ENCODE results near the gene IKZF1.

IKZF1 gene

DNA sequence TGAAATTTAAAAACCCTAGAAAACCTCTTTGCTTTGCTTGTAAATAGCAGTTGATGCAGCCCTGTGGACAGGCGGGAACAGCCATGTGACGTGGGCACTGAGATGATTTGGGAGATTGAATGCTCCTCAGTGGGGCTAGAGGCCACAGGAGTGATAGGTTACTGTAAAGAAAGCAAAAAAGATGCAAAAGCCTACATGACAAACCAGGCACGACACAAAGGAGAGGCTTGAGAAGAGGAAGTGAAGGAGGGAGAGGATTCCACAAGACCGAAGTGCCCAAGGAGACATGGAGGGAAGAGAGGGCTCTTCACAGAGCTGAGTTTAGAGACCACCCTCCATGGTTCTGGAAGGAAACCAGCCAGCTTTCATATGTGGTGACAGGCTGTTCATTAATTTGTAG, 25.7 kb downstream of the IKZF1 start:
- TF ChIP-seq, protein P1, sequence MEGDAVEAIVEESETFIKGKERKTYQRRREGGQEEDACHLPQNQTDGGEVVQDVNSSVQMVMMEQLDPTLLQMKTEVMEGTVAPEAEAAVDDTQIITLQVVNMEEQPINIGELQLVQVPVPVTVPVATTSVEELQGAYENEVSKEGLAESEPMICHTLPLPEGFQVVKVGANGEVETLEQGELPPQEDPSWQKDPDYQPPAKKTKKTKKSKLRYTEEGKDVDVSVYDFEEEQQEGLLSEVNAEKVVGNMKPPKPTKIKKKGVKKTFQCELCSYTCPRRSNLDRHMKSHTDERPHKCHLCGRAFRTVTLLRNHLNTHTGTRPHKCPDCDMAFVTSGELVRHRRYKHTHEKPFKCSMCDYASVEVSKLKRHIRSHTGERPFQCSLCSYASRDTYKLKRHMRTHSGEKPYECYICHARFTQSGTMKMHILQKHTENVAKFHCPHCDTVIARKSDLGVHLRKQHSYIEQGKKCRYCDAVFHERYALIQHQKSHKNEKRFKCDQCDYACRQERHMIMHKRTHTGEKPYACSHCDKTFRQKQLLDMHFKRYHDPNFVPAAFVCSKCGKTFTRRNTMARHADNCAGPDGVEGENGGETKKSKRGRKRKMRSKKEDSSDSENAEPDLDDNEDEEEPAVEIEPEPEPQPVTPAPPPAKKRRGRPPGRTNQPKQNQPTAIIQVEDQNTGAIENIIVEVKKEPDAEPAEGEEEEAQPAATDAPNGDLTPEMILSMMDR (IDR thresholded peaks at IDR 0.05; ENCODE audit: low read depth, low read length): no peak
- H3K27ac ChIP-seq: no peak overlapping the region
- no peaks in the 10 kb centered on the region for H3K27me3 ChIP-seq (ENCODE audit: insufficient read depth, low read depth, severe bottlenecking)
- H3K9me3 ChIP-seq (ENCODE audit: severe bottlenecking): no peaks in the 10 kb centered on the region
- no peak for DNase-seq
- H3K4me3 ChIP-seq (ENCODE audit: low read depth, low read length): no peak overlapping the region
- no peaks in the 10 kb centered on the region for H3K36me3 ChIP-seq

DNA sequence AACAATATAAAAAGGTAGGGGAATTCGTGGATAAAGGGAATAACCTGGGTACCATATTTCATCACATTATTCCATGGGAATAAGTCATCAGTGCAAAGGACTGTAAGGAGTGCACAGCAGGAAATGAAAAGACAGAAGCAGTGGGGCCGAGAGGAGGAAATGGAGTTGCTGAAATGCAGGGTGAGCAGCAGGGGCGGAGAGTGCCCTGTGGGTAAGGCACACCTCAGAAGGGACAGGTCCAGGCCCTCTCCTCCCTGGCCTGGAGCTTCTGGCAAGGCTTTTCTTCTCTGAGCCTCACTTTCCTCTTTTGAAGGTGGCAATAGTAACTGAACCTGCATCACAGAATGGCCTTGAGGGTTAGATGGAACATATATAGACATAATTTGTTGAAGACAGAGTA, 26.2 kb downstream of the IKZF1 start:
- DNase-seq: no peak
- TF ChIP-seq, protein P1 (IDR thresholded peaks at IDR 0.05; ENCODE audit: low read depth, low read length): no peak
- Histone ChIP-seq H3K9me3 (ENCODE audit: severe bottlenecking) (no peaks in the 10 kb centered on the region), H3K27ac (no peak overlapping the region), H3K4me3 (ENCODE audit: low read depth, low read length) (no peak overlapping the region), H3K36me3 (no peaks in the 10 kb centered on the region), H3K27me3 (ENCODE audit: insufficient read depth, low read depth, severe bottlenecking) (no peaks in the 10 kb centered on the region)

DNA sequence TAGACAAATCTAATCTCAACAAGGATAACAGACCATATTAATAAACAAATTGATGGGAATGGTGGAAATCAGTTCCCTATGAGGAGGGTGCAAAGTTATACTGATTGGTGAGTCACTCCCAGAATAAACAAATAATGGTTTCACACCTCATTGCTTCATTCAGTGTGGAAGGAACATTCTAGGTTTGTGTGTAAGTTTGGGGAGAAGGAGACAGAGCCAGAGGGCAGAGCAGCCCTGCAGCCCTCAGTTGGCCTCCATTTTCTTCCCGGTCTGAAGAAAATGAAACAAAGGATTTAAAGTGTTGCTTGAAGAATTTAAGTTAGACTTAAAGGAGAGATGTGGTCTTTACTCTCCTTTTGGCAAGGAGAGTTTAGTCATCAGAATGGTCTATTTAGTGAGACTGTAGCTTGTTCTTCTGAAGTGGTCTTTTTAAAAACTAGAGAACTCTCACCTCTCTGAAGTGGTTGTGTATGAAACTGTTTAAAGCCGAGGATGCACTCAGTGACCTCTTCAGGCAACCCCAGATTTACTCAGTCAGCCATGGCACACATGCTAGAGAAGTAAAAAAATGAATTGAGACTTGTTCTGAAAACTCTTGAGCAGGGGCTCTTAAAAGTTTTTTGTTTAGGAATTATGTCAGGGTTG, 27.2 kb downstream of the IKZF1 start:
- H3K27me3 ChIP-seq (ENCODE audit: insufficient read depth, low read depth, severe bottlenecking): no peaks in the 10 kb centered on the region
- no peak for DNase-seq
- no peaks in the 10 kb centered on the region for H3K36me3 ChIP-seq

DNA sequence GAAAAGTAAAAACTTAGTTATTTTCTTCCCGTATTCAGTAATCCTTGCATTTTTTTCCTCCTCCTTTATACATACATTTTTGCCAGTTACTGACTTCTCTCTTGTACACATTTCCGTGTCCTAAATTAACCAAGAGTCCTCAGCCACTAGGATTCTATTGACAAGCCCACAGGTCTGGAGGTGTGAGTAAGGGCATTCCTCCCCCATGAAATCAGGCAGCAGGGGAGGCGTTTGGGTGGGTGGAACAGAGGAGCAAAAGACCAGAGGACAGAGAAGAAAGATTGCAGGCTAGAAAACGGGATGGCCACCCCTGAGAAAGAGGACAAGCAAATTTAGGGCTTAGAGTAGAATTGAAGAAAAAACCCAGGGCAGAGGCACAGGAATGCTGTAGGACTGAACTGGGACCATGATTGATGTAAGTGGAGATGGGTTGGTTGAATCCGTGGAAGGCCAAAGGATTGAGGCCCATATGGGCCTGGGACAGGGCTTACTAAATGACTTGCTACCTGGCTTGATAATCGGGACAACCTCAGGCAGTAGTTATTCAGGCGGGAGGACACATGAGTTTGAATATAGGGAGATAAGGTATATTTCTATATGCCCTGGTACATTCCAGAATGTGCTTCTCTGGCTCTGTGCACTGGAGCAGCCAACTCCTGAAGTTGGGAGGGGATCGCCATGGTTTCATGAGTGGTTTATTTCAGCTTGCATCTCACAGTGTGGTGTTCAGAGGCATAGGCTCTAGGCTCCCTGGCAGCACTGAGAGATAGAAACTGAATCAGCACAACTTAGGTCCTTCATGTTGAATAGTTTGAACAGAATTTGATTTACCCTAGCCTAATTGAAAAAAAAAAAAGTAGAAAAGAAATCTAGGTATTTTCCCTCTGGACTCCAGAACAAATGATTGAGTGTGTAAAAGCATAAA, 28.0 kb downstream of the IKZF1 start:
- Histone ChIP-seq H3K4me3 (ENCODE audit: low read depth, low read length) (no peak overlapping the region), H3K27me3 (ENCODE audit: insufficient read depth, low read depth, severe bottlenecking) (no peaks in the 10 kb centered on the region), H3K36me3 (no peaks in the 10 kb centered on the region), H3K9me3 (ENCODE audit: severe bottlenecking) (no peaks in the 10 kb centered on the region), H3K27ac (no peak overlapping the region)
- TF ChIP-seq, protein P1 (IDR thresholded peaks at IDR 0.05; ENCODE audit: low read depth, low read length): no peak
- DNase-seq: no peak

More for the DNA sequence above, 27.2 kb downstream of the IKZF1 start:
- H3K27ac ChIP-seq: no peak overlapping the region
- TF ChIP-seq, protein P1 (IDR thresholded peaks at IDR 0.05; ENCODE audit: low read depth, low read length): no peak
- no peaks in the 10 kb centered on the region for H3K9me3 ChIP-seq (ENCODE audit: severe bottlenecking)
- no peak overlapping the region for H3K4me3 ChIP-seq (ENCODE audit: low read depth, low read length)

DNA sequence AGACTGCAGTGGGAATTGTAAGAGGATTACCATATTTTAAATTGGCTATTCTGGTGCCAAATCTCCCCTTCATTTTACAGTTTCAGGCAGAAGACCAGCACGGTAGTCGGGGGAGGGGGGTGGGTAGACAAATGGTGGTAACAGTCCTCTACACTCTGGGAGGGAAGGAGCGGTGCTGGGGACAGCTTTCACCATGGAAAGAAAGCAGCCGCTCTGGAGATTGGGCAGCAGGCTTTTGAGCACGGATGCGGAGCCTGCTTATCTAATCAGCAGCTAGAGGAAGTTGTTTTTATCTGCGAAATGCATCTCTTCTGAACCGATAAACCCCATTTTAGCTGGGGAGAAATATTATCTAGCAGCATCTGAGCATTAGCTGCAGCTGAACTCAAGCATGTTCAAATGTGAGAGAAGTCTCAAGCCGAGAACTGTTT, 28.7 kb downstream of the IKZF1 start:
- no peak for DNase-seq
- Histone ChIP-seq H3K9me3 (ENCODE audit: severe bottlenecking) (no peaks in the 10 kb centered on the region), H3K27ac (no peak overlapping the region), H3K4me3 (ENCODE audit: low read depth, low read length) (no peak overlapping the region), H3K36me3 (no peaks in the 10 kb centered on the region), H3K27me3 (ENCODE audit: insufficient read depth, low read depth, severe bottlenecking) (no peaks in the 10 kb centered on the region)
- TF ChIP-seq, protein P1 (IDR thresholded peaks at IDR 0.05; ENCODE audit: low read depth, low read length): no peak

Data from WERI-Rb-1 (cell line).